Mammary epithelial cell (primary cell): ENCODE data around the gene OR14K1.

Experiments
- CTCF ChIP-seq, 2 donors: IDR thresholded peaks in 1 of 2; conservative IDR thresholded peaks in 1 of 2; 2 replicates each; pipeline ENCODE4 v1.5.1; 2011 to 2012; ENCODE audit warnings: inconsistent platforms in 2 of 2, low read length in 2 of 2, mild to moderate bottlenecking in 2 of 2, control low read depth in 1 of 2, low read depth in 1 of 2; ENCODE audit not compliant: insufficient read depth in 1 of 2; ENCODE audit errors: extremely low read depth in 1 of 2
- EZH2 ChIP-seq: IDR thresholded peaks from 2 replicates; pipeline ENCODE4 v1.6.1; 2012; ENCODE audit warnings: low read length, inconsistent platforms, borderline replicate concordance

- TF ChIP-seq CTCF (conservative IDR thresholded peaks at IDR 0.05 in 1 of 2, IDR thresholded peaks at IDR 0.05 in 1 of 2; ENCODE audit: extremely low read depth in 1 of 2, insufficient read depth in 1 of 2, low read depth in 1 of 2, low read length in 2 of 2) (no peak), EZH2 (no peak)
Observed at GRCh38 chr1:247716546-247716945, 21.9 kb upstream of the OR14K1 start, which contains the start of gene OR6F1.
